GM21529 (cell line): ENCODE data around the gene ANKRD44.

ENCODE experiments used
- ATAC-seq: cut with Tn5 transposase; IDR thresholded peaks from one replicate; pipeline ENCODE4 v1.9.1; 2021; ENCODE audit not compliant: unreplicated experiment

ANKRD44 gene

GRCh38 chr2:196970099-196970498 is 340.5 kb downstream of the ANKRD44 start:
- no peak for ATAC-seq

- no peak for ATAC-seq
Observed at GRCh38 chr2:196968516-196968915, 342.1 kb downstream of the ANKRD44 start.

GRCh38 chr2:196967775-196968174 is 342.8 kb downstream of the ANKRD44 start:
- ATAC-seq = no peak

DNA sequence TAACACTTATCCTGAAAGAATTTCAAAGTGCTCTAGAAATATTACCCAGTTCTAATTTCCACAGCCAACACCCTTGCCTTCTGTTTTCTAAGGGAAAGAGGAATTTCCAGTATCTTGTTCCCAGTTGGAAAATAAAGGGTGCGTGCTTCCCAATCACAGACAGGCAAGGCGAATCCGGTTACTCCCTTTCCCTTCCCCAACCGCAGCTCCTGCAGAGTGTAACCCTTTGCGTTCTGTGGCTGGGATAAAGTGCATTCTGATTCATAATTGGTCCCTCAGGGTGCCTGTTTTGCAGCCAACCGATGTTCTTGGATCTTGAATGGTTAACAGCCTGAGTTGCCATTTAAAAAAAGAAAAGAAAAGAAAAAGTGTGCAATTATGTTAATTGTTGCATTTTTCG is 343.5 kb downstream of the ANKRD44 start:
- no peak for ATAC-seq

- no peak for ATAC-seq
Observed at GRCh38 chr2:196966061-196966460, 344.5 kb downstream of the ANKRD44 start.

DNA sequence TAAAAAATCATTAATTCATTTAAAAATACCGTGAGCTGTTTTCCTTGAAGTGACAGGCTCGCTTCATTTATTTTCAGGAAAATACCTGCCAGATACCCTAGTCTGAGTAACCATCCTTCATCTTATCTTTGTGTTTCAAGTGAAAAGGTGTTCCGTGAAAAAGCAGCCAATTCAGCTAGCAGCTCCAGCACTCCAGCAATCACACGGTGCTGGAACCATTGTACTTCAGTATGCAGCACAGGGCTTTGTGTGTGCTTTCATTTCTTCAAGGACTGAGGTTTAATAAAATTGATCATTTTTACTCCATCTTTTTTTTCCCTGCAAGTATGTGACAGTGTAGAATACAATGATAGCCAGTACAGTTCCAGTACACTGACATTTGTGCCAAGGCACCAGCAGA is 344.9 kb downstream of the ANKRD44 start:
- no peak for ATAC-seq

GRCh38 chr2:196963961-196964360 is 346.6 kb downstream of the ANKRD44 start:
- ATAC-seq = no peak

- no peak for ATAC-seq
Observed at GRCh38 chr2:196963043-196963442, 347.5 kb downstream of the ANKRD44 start.

DNA sequence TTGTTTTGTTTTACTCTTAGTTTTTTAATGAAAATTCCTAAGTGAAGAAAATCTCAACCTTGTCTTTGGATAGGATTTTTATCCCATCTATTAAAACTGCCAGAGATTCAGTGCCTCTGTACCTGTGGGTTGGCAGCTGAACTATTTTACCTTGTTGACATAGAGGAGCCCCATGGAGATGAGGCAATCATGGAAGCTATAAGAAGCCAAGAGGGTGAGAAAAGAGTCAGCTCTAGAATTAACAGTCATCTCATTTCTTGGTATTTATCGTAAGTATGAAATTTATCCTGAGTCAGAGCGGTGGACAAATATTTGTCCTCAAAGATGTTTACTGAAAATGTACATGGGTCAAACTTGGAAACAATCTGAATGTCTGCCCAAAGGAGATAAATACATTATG is 348.3 kb downstream of the ANKRD44 start:
- no peak for ATAC-seq

- peak; percentile 99 for ATAC-seq
Observed at GRCh38 chr2:196961889-196962288, 348.7 kb downstream of the ANKRD44 start.

DNA sequence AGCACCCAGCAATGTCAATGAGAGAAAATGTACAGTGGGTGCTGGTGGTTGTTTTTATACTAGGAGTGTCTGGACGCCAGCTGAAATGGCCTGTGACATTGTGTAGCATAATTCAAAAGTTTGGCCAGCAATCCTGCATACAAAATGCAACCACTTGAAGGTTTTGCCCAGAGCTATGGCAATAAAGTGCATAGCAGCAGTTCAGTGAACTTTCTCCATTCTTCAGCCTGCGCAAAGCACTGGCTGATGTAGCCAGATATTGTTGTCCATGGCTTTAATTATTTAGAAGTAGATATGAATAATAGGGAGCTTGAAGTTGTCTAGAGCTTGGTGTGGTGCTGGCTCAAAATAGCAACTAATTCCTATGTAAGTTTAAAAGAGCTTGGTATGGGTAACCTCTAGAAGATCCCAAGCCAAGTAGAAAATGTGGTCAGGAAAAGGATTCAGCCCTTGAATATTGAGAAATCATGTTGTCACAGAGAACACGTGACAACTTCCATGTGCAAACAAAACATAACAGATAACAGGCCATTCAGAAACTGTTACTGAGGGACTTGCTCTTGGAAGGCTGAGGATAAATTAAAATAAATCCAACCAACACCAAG is 350.7 kb downstream of the ANKRD44 start:
- ATAC-seq = no peak

- no peak for ATAC-seq
Observed at GRCh38 chr2:196959281-196959680, 351.3 kb downstream of the ANKRD44 start.

- no peak for ATAC-seq
Observed at GRCh38 chr2:196957881-196958525, 352.6 kb downstream of the ANKRD44 start.

DNA sequence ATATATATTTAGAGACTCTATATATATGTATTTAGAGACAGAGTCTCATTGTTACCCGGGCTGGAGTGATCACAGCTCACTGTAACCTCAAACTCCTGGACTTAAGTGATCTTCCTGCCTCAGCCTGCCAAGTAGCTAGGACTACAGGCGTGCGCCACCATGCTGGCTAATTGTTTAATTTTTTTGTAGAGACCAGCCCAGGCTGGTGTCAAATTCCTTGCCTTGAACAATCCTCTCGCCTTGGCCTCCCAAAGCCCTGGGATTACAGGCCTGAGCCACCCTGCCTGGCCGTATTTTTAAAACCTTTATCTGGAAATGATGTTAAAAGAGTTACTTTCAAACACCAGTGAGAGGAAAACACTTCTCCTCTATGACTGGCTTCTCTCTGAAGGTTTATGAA is 353.1 kb downstream of the ANKRD44 start:
- ATAC-seq = no peak

GRCh38 chr2:196956069-196956468 is 354.5 kb downstream of the ANKRD44 start:
- ATAC-seq = no peak

- ATAC-seq = no peak
Observed at GRCh38 chr2:196955036-196955435, 355.5 kb downstream of the ANKRD44 start.

- no peak for ATAC-seq
Observed at GRCh38 chr2:196954001-196954400, 356.6 kb downstream of the ANKRD44 start.

- no peak for ATAC-seq
Observed at GRCh38 chr2:196952936-196953335, 357.6 kb downstream of the ANKRD44 start.

DNA sequence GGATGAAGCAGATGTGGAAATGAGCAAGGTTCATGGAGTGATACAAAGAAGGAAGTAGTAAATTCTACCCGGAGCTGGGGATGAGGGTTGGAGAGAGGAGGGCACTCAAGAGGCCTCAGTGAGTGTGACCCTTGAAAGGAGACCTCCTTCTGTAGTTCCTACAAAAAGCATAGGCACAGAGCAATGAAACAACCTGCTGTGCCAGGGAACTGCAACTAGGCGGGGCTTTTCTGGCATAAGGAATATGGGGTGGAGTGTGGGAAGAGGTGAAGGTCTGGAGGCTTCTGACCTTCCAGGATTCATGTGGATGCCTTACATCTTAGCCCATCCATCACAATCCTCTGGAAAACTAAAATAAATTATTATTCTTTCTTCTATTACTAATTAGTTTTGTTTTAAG is 358.6 kb downstream of the ANKRD44 start:
- ATAC-seq = no peak

- no peak for ATAC-seq
Observed at GRCh38 chr2:196949116-196949515, 361.5 kb downstream of the ANKRD44 start.

DNA sequence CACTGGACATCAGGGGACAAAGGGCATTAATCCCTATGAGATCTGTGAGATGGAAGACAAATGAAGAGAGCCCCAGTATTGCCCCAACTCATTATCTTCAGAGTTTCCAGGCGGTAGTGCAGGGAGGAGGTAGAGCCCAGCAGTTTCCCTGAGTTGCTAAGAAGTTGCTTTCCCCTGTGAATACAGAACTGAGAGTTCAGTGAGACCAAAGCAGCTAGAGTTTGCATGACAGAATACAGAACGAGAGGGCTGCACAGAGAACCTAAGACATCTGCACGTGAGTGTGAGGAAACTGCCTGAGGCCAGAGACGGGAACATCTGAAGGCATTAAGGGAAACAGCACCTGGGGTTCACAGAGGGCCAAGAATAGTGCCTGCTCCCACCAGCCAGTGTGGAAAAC is 366.0 kb downstream of the ANKRD44 start:
- peak; percentile 96 for ATAC-seq

- ATAC-seq = no peak
Observed at GRCh38 chr2:196941398-196942078, 369.0 kb downstream of the ANKRD44 start.
